BJ (cell line): ENCODE measurements around the gene MZT1. TPM values are rescaled to one million over a fixed set of nuclear protein-coding genes. Genes with fewer than 3 reads are reported as not detected.
"Not testable (repeated sequence)": the region's sequence is repeated elsewhere in the genome, so short reads cannot be mapped to it uniquely, and the experiment has no call there.

Source experiments
- CTCF ChIA-PET: fragments of 350-600 bp; formaldehyde crosslinking; extraction: SDS; loops from one replicate; lab custom pipeline; 2021; ENCODE audit warnings: antibody characterized with exemption, inconsistent platforms; lab: Yijun Ruan, JAX
- POLR2A ChIA-PET: fragments of 300-600 bp; sonication (Branson Sonifier 250); formaldehyde crosslinking; extraction: SDS; loops from one replicate; lab custom pipeline; 2021; ENCODE audit warnings: antibody characterized with exemption; lab: Charles Lee
- DNase-seq: peaks from one replicate; pipeline ENCODE4 v3.0.0-alpha.2; 2011; ENCODE audit warnings: low read depth
- H3K27me3 ChIP-seq: 2 replicates; pipeline ENCODE4 v1.6.0; 2011; ENCODE audit warnings: low read length; ENCODE audit not compliant: control insufficient read depth, insufficient read depth
- H3K36me3 ChIP-seq: 2 replicates; pipeline ENCODE4 v1.5.1; 2011; ENCODE audit warnings: low read length; ENCODE audit not compliant: control insufficient read depth, insufficient read depth
- H3K4me3 ChIP-seq: 2 replicates; pipeline ENCODE4 v1.5.1; 2011; ENCODE audit warnings: low read depth, mild to moderate bottlenecking, control low read depth, low read length
- polyA plus RNA-seq: library from polyadenylated mRNA; depleted of rRNA; stranded (reverse); fragments of >200 nt; gene quantifications from 2 replicates; pipeline ENCODE4 v1.2.3, GENCODE V29; 2011
- TF ChIP-seq, protein P1 (sequence below): IDR thresholded peaks from 2 replicates; pipeline ENCODE4 v1.5.1; 2011; ENCODE audit warnings: low read depth, mild to moderate bottlenecking, control low read depth, inconsistent platforms, low read length, moderate library complexity; ENCODE audit not compliant: insufficient read depth

The MZT1 gene
- polyA plus RNA-seq, 1 experiment, result 3.3 TPM

DNA sequence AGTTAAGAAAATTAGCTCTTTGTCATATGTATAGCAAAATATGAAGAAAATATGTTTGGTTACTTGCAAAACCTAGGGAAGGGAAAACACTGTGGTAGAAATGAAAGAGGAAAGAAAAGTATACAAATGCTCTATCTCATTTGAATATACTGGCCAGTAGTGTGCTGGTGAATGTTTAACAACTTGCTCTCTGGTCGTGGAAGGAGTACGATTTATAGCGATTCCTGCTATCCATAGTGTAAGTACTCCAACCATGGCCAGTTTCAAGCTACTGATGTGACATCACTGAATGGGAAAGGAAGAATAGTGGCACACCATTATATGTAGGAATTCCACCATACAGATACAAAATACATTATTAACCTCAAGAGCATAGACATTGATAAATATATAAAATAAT, 9.6 kb upstream of the MZT1 start:
- no peaks in the 10 kb centered on the region for H3K36me3 ChIP-seq
- ChIA-PET POLR2A (no interaction called here), CTCF (no interaction called here)
- H3K4me3 ChIP-seq, result no peak overlapping the region
- DNase-seq, result no peak
- H3K27me3 ChIP-seq, result no peaks in the 10 kb centered on the region
- TF ChIP-seq, protein P1, sequence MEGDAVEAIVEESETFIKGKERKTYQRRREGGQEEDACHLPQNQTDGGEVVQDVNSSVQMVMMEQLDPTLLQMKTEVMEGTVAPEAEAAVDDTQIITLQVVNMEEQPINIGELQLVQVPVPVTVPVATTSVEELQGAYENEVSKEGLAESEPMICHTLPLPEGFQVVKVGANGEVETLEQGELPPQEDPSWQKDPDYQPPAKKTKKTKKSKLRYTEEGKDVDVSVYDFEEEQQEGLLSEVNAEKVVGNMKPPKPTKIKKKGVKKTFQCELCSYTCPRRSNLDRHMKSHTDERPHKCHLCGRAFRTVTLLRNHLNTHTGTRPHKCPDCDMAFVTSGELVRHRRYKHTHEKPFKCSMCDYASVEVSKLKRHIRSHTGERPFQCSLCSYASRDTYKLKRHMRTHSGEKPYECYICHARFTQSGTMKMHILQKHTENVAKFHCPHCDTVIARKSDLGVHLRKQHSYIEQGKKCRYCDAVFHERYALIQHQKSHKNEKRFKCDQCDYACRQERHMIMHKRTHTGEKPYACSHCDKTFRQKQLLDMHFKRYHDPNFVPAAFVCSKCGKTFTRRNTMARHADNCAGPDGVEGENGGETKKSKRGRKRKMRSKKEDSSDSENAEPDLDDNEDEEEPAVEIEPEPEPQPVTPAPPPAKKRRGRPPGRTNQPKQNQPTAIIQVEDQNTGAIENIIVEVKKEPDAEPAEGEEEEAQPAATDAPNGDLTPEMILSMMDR, result no peak

- TF ChIP-seq, protein P1, result no peak
- Histone ChIP-seq H3K4me3 (peak overlapping the region; percentile 93), H3K27me3 (no peaks in the 10 kb centered on the region), H3K36me3 (no peaks in the 10 kb centered on the region)
- ChIA-PET POLR2A (no interaction called here), CTCF (no interaction called here)
- no peak for DNase-seq
Observed at GRCh38 chr13:72728290-72728605, 819 bp upstream of the MZT1 start.

- TF ChIP-seq, protein P1, result no peak
- ChIA-PET CTCF (no interaction called here), POLR2A (no interaction called here)
- DNase-seq, result no peak
- Histone ChIP-seq H3K4me3 (peak overlapping the region; percentile 93), H3K36me3 (no peaks in the 10 kb centered on the region), H3K27me3 (no peaks in the 10 kb centered on the region)
Observed at GRCh38 chr13:72726726-72727416, 558 bp downstream of the MZT1 start.

DNA sequence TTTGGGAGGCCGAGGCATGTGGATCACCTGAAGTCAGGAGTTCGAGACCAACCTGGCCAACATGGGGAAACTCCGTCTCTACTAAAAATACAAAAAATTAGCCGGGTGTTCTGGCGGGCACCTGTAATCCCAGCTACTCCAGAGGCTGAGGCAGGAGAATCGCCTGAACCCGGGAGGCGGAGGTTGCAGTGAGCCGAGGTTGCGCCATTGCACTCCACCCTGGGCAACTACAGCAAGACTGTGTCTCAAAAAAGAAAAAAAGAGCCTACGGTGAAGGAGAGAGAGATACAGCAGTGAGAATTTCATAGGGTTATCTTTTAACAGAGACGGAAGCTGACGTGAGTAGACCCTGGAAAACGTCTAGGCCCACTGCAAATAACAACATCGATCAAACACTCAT, 1.2 kb downstream of the MZT1 start:
- DNase-seq, CTCF ChIA-PET, H3K36me3 ChIP-seq, H3K27me3 ChIP-seq, POLR2A ChIA-PET: not testable (repeated sequence)
- peak overlapping the region; percentile 93; the same call in 1 of the 2 replicates for H3K4me3 ChIP-seq

DNA sequence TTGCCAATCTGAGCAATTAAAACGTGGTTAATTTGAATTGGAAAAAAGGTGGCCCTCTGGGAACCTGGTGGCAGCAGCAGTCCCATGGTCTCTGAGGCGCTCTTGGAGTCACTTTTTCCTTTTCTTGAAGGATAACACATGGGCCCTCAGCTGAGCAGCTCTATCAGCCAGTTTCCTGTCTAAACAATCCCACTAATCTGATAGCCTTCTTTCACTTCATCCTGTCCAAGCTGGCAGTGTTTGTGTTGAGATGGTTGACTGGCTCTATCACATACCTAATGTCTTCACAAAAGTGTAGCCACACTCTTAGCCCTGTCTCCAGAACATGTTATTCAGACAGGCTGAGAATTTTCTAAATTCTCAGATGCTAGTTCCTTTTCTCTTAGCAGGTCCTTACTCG, 10.7 kb downstream of the MZT1 start:
- TF ChIP-seq, protein P1, result no peak
- Histone ChIP-seq H3K27me3 (no peaks in the 10 kb centered on the region), H3K4me3 (no peak overlapping the region), H3K36me3 (0 out of 2 replicates have a peak, but pooled peaks cover 2% of the 10 kb centered on the region)
- ChIA-PET POLR2A (no interaction called here), CTCF (interaction anchor here (1.2 kb wide), 2 partner anchors 15 to 29 kb away, joined by 3 read pairs; no protein-coding TSS in a partner anchor)
- DNase-seq, result no peak

DNA sequence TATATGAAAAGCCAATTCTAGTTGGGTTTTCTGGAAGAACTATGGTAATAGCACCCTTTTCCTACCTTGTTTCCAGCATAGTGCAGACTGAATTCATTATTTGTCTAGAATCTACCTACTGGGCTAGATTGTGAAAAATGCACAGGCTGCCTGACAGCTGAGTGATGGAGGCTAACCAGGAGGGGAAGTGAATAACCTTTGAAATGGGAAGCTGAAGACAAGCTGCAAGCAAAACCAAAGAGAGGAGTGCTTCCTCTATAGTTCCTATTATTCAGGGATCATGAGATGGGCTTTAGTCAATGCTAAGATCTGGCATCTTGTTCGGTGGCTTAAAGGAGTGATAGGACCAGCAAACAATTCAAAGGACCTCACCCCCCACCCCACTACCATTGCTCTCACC, 26.9 kb downstream of the MZT1 start:
- H3K4me3 ChIP-seq, result no peak overlapping the region
- TF ChIP-seq, protein P1, result no peak
- ChIA-PET CTCF (no interaction called here), POLR2A (no interaction called here)
- H3K27me3 ChIP-seq, result no peaks in the 10 kb centered on the region
- no peaks in the 10 kb centered on the region for H3K36me3 ChIP-seq
- no peak for DNase-seq
